Esophagus (tissue), 2 donors: ENCODE measurements around the gene NEK11. TPM values are rescaled to one million over a fixed set of nuclear protein-coding genes. Genes with fewer than 3 reads are reported as not detected.

Experiments used
- H3K27ac ChIP-seq, 2 donors: one replicate each; pipeline ENCODE4 v1.5.1; 2013; ENCODE audit warnings: low read depth in 2 of 2, mild to moderate bottlenecking in 2 of 2, inconsistent platforms in 1 of 2, low read length in 1 of 2, moderate library complexity in 1 of 2
- H3K27me3 ChIP-seq, 2 donors: one replicate each; pipeline ENCODE4 v1.6.1; 2013; ENCODE audit warnings: low read length in 2 of 2, control low read depth in 1 of 2, mild to moderate bottlenecking in 1 of 2; ENCODE audit not compliant: insufficient read depth in 2 of 2, control insufficient read depth in 1 of 2
- H3K36me3 ChIP-seq, 2 donors: one replicate each; pipeline ENCODE4 v1.6.1; 2013; ENCODE audit warnings: low read length in 1 of 2; ENCODE audit not compliant: control insufficient read depth in 2 of 2, insufficient read depth in 2 of 2
- H3K4me1 ChIP-seq, 2 donors: one replicate each; pipeline ENCODE4 v1.6.1; 2013; ENCODE audit warnings: low read length in 1 of 2; ENCODE audit not compliant: control insufficient read depth in 2 of 2, insufficient read depth in 2 of 2
- H3K4me3 ChIP-seq, 2 donors: one replicate each; pipeline ENCODE4 v1.5.1; 2013; ENCODE audit warnings: low read length in 2 of 2, mild to moderate bottlenecking in 2 of 2, low read depth in 1 of 2, moderate library complexity in 1 of 2
- H3K9me3 ChIP-seq, 2 donors: one replicate each; pipeline ENCODE4 v1.6.1; 2013; ENCODE audit warnings: mild to moderate bottlenecking in 2 of 2, low read depth in 1 of 2, low read length in 1 of 2, moderate library complexity in 1 of 2; ENCODE audit not compliant: control insufficient read depth in 2 of 2, insufficient read depth in 1 of 2
- WGBS, 2 donors: extraction: QIAGEN DNeasy Blood & Tissue Kit; methylation state at CpG; one replicate each; pipeline ENCODE4 v1.1.7; 2013; 5-methylcytosine and 5-hydroxymethylcytosine counted together
- polyA plus RNA-seq, 2 donors: library from polyadenylated mRNA; stranded (reverse); fragments of 200-250 nt; gene quantifications; one replicate each; pipeline ENCODE4 v1.2.3, GENCODE V29; 2013
- donor health status: healthy with polysubstance abuse.
- donor health status: Bipolar disorder and iron deficiency.

Gene NEK11
- polyA plus RNA-seq, 2 donors = 1.2 to 1.5 TPM

DNA sequence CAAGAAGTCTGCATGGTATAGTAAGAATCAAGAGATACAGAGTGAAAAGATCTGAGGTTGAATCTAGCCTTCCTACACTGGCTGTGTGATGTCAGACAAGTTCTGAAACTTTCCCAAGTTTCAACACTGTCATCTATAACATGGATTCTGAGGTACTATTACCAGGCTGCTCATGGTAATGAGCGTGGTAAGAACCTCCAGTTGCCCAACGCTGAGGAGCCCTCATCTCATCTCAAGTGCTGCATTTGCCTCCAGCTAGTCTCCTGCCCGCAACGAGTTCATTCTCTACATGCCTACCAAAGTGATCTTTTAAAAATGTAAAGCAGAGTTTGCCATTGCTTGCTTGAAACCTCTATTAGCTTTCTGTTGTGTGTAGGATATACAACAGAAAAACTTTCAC lies 168.1 kb downstream of the NEK11 start:
- WGBS, 2 donors = 91 to 94% methylated on average over 4 of the region's 4 CpGs
- no peaks in the 10 kb centered on the region for H3K36me3 ChIP-seq
- no peak overlapping the region for H3K27ac ChIP-seq
- no peak overlapping the region for H3K4me3 ChIP-seq
- no peaks in the 10 kb centered on the region for H3K4me1 ChIP-seq
- no peaks in the 10 kb centered on the region for H3K27me3 ChIP-seq
- no peaks in the 10 kb centered on the region for H3K9me3 ChIP-seq

DNA sequence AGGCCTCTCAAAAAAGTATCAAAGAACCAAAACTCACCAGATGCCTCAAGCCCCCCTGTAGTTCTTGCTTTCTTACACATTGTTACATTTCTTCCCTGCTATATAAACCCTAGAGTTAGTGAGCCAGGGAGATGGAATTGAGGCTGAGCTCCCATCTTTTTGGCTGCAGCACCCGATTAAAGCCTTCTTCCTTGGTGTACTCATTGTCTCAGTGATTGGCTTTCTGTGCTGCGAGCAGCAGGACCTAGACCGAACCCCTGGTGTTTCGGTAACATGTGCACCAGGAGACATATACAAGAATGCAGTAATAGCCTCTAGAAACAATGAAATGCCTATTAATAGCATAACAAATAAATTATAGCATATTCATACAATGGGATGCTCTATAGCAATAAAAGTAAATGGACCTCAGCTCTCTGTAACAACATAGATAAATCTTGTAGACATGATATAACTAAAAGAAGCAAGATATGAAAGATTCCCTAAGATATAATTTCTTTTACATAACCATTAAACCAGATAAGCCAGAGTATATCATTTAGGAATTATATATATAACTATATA lies 174.0 kb downstream of the NEK11 start:
- H3K4me3 ChIP-seq = no peak overlapping the region
- 93% methylated on average over 4 of the region's 4 CpGs for WGBS, 2 donors
- no peaks in the 10 kb centered on the region for H3K36me3 ChIP-seq
- H3K9me3 ChIP-seq = peaks cover 0 to 3% of the 10 kb centered on the region in 2 donors
- no peaks in the 10 kb centered on the region for H3K27me3 ChIP-seq
- H3K27ac ChIP-seq = no peak overlapping the region
- H3K4me1 ChIP-seq = no peaks in the 10 kb centered on the region

- WGBS, 2 donors = 56 to 93% methylated on average over 1 of the region's 1 CpG
- Histone ChIP-seq H3K9me3 (no peaks in the 10 kb centered on the region), H3K27me3 (no peaks in the 10 kb centered on the region), H3K4me3 (no peak overlapping the region), H3K27ac (no peak overlapping the region), H3K36me3 (no peaks in the 10 kb centered on the region), H3K4me1 (no peaks in the 10 kb centered on the region)
These were observed 189.7 kb downstream of the NEK11 start for GRCh38 chr3:131216330-131216729.

DNA sequence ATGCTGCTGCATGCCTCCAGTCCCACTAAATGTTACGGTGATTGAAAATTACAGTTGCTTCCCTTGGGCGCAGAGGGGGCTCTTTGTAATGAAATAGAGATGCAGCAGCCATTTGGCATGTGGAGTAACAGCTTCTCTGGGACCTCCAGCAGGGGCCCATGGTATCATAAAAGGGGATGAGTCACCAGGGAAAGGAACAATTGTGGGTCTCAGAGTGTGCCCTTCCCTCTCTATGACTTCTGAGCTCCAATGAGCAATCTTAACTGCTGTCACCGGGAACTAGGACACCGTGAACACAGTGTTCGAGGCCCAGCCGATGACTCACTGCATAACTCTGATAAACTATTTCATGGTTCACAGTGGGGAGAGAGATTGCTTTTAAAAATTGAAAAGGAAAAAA lies 190.1 kb downstream of the NEK11 start:
- H3K27ac ChIP-seq = no peak overlapping the region
- WGBS, 2 donors = 58 to 61% methylated on average over 6 of the region's 6 CpGs
- no peaks in the 10 kb centered on the region for H3K9me3 ChIP-seq
- H3K4me1 ChIP-seq = no peaks in the 10 kb centered on the region
- H3K36me3 ChIP-seq = no peaks in the 10 kb centered on the region
- no peaks in the 10 kb centered on the region for H3K27me3 ChIP-seq
- H3K4me3 ChIP-seq = no peak overlapping the region

- WGBS, 2 donors = 54 to 60% methylated on average over 6 of the region's 6 CpGs
- no peaks in the 10 kb centered on the region for H3K9me3 ChIP-seq
- no peaks in the 10 kb centered on the region for H3K36me3 ChIP-seq
- H3K4me3 ChIP-seq = no peak overlapping the region
- H3K27ac ChIP-seq = no peak overlapping the region
- H3K4me1 ChIP-seq = no peaks in the 10 kb centered on the region
- H3K27me3 ChIP-seq = no peaks in the 10 kb centered on the region
These were observed 190.6 kb downstream of the NEK11 start for GRCh38 chr3:131217296-131217741.

DNA sequence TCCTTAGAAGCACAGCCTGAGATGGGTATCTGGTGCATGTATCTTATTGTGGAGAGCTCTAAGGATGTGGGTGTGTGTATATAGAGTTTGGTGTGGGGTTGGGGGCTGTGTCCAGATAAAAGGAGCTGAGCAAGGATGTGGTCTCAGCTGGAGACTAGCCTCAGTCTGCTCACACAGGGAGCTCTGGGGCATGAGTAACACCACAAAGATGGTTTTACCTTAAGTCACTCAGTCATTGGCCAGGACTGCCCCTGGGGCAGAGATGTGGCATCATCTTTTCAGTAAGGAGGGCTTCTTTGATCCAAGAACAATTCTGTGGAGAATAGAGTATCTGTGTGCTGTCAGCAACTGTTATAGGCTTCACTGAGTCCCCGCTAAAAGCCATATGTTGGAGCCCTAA lies 191.5 kb downstream of the NEK11 start:
- H3K9me3 ChIP-seq = no peaks in the 10 kb centered on the region
- no peaks in the 10 kb centered on the region for H3K4me1 ChIP-seq
- no peak overlapping the region for H3K4me3 ChIP-seq
- WGBS, 2 donors = 94 to 100% methylated on average over 1 of the region's 1 CpG
- no peak overlapping the region for H3K27ac ChIP-seq
- no peaks in the 10 kb centered on the region for H3K27me3 ChIP-seq
- no peaks in the 10 kb centered on the region for H3K36me3 ChIP-seq

DNA sequence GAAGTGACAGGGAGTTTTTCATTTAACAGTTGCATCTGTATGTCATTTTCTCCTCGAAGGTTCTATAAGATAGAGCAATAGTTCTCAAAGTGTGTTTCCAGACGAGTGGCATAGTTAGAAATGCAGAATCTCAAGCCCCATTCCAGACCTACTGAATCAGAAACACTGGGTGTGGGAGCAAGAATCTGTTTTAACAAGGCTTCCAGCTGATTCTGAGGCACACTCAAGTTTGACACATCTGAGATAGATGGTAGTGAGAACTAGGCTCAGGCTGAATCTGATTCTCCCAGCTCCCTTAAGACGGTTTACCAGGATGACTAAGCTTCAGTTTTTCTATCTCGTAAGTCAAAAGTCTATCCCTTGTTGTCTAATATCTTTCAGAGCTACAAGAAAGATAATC lies 195.1 kb downstream of the NEK11 start:
- no peaks in the 10 kb centered on the region for H3K27me3 ChIP-seq
- WGBS, 2 donors = 67 to 69% methylated on average over 4 of the region's 4 CpGs
- no peak overlapping the region for H3K4me3 ChIP-seq
- no peak overlapping the region for H3K27ac ChIP-seq
- no peaks in the 10 kb centered on the region for H3K4me1 ChIP-seq
- H3K9me3 ChIP-seq = no peaks in the 10 kb centered on the region
- no peaks in the 10 kb centered on the region for H3K36me3 ChIP-seq

GRCh38 chr3:131222599-131222998 lies 195.9 kb downstream of the NEK11 start:
- Histone ChIP-seq H3K4me3 (no peak overlapping the region), H3K36me3 (no peaks in the 10 kb centered on the region), H3K27ac (no peak overlapping the region), H3K27me3 (no peaks in the 10 kb centered on the region), H3K9me3 (no peaks in the 10 kb centered on the region), H3K4me1 (no peaks in the 10 kb centered on the region)
- WGBS, 2 donors = 70 to 71% methylated on average over 3 of the region's 3 CpGs

GRCh38 chr3:131223373-131224289 lies 197.0 kb downstream of the NEK11 start:
- WGBS, 2 donors = 71 to 78% methylated on average over 5 of the region's 5 CpGs
- Histone ChIP-seq H3K4me1 (no peaks in the 10 kb centered on the region), H3K27me3 (no peaks in the 10 kb centered on the region), H3K9me3 (no peaks in the 10 kb centered on the region), H3K4me3 (no peak overlapping the region), H3K36me3 (peaks cover 0 to 2% of the 10 kb centered on the region in 2 donors), H3K27ac (no peak overlapping the region)
